Suprapubic skin (tissue), 4 donors: ENCODE results near the gene BTN3A1. TPM values are rescaled to one million over a fixed set of nuclear protein-coding genes. Genes with fewer than 3 reads are reported as not detected.

ENCODE experiments used
- DNase-seq, 2 donors: peaks; one replicate each; pipeline ENCODE4 v3.0.0-alpha.2; 2019; ENCODE audit warnings: low spot score in 2 of 2
- H3K27ac ChIP-seq: fragments of 200-600 bp; sonication (generic); one replicate; pipeline ENCODE4 v1.5.1; 2019
- H3K27me3 ChIP-seq: fragments of 200-600 bp; sonication (generic); one replicate; pipeline ENCODE4 v1.5.1; 2019
- H3K36me3 ChIP-seq: fragments of 200-600 bp; sonication (generic); one replicate; pipeline ENCODE4 v1.5.1; 2019
- H3K4me1 ChIP-seq: fragments of 200-600 bp; sonication (generic); one replicate; pipeline ENCODE4 v1.5.1; 2019
- H3K4me3 ChIP-seq: fragments of 200-600 bp; sonication (generic); one replicate; pipeline ENCODE4 v1.5.1; 2019; ENCODE audit warnings: mild to moderate bottlenecking
- H3K9me3 ChIP-seq: fragments of 200-600 bp; sonication (generic); one replicate; pipeline ENCODE4 v1.5.1; 2019
- CTCF ChIP-seq, 2 donors: fragments of 200-600 bp in 1 of 2; fragments of 450-650 bp in 1 of 2; sonication (generic) in 1 of 2; IDR thresholded peaks; one replicate each; pipeline ENCODE4 v1.5.1; 2016 to 2019; ENCODE audit warnings: antibody characterized with exemption in 2 of 2, mild to moderate bottlenecking in 1 of 2, moderate library complexity in 1 of 2
- EP300 ChIP-seq: sonication (generic); formaldehyde crosslinking; IDR thresholded peaks from one replicate; pipeline ENCODE4 v1.6.1; 2017; ENCODE audit warnings: antibody characterized with exemption
- POLR2A ChIP-seq, 2 donors: fragments of 450-650 bp; IDR thresholded peaks; one replicate each; pipeline ENCODE4 v1.6.1; 2017; ENCODE audit warnings: antibody characterized with exemption in 2 of 2, mild to moderate bottlenecking in 2 of 2, moderate library complexity in 2 of 2
- POLR2AphosphoS5 ChIP-seq, 3 donors: sonication (generic); formaldehyde crosslinking; IDR thresholded peaks; one replicate each; pipeline ENCODE4 v1.6.1; 2017; ENCODE audit warnings: antibody characterized with exemption in 3 of 3
- WGBS: methylation state at CpG from one replicate; pipeline ENCODE4 v1.1.5; 2018; 5-methylcytosine and 5-hydroxymethylcytosine counted together
- total RNA-seq, 4 donors: library from RNA; depleted of rRNA; stranded (reverse); fragments of >200 nt; gene quantifications; one replicate each; pipeline ENCODE4 v1.1.0, GENCODE V29; 2016

BTN3A1 gene
- total RNA-seq, 4 donors from 2014 or later = 11.4 to 28.1 (median 14.5) TPM

- H3K4me1 ChIP-seq = peaks cover 32% of the 10 kb centered on the region
- 20% methylated on average over 4 of the region's 4 CpGs for WGBS
- H3K27ac ChIP-seq = peak overlapping the region; percentile 85
- H3K36me3 ChIP-seq = no peaks in the 10 kb centered on the region
- H3K4me3 ChIP-seq = peak overlapping the region; percentile 90
- TF ChIP-seq POLR2A (IDR thresholded peaks at IDR 0.05) (no peak), CTCF (IDR thresholded peaks at IDR 0.05) (no peak)
- DNase-seq = no peak
- H3K9me3 ChIP-seq = no peaks in the 10 kb centered on the region
- no peaks in the 10 kb centered on the region for H3K27me3 ChIP-seq
These were observed 18.7 kb downstream of the BTN3A1 start for GRCh38 chr6:26420688-26421171.

- Histone ChIP-seq H3K4me3 (peak overlapping the region; percentile 90), H3K36me3 (peaks cover 2% of the 10 kb centered on the region), H3K9me3 (no peaks in the 10 kb centered on the region), H3K27me3 (no peaks in the 10 kb centered on the region), H3K27ac (peak overlapping the region; percentile 85), H3K4me1 (peaks cover 32% of the 10 kb centered on the region)
- no peak for TF ChIP-seq EP300
- no peak for TF ChIP-seq POLR2A (IDR thresholded peaks at IDR 0.05)
- no peak for TF ChIP-seq POLR2AphosphoS5 (IDR thresholded peaks at IDR 0.05)
- no peak for TF ChIP-seq CTCF (IDR thresholded peaks at IDR 0.05)
- WGBS = 1% methylated on average over 29 of the region's 31 CpGs
- peak; percentile 76 to 87 for DNase-seq
These were observed 19.4 kb downstream of the BTN3A1 start for GRCh38 chr6:26421259-26422144.

GRCh38 chr6:26422329-26422728 lies 20.3 kb downstream of the BTN3A1 start:
- no peak for DNase-seq
- peaks cover 32% of the 10 kb centered on the region for H3K4me1 ChIP-seq
- H3K9me3 ChIP-seq = no peaks in the 10 kb centered on the region
- H3K4me3 ChIP-seq = peak overlapping the region; percentile 90
- H3K27ac ChIP-seq = no peak overlapping the region
- peaks cover 3% of the 10 kb centered on the region for H3K36me3 ChIP-seq
- no peak for TF ChIP-seq CTCF (IDR thresholded peaks at IDR 0.05)
- TF ChIP-seq POLR2AphosphoS5 (IDR thresholded peaks at IDR 0.05) = no peak
- no peak for TF ChIP-seq POLR2A (IDR thresholded peaks at IDR 0.05)
- TF ChIP-seq EP300 = no peak
- no peaks in the 10 kb centered on the region for H3K27me3 ChIP-seq
- 92% methylated on average over 3 of the region's 3 CpGs for WGBS

DNA sequence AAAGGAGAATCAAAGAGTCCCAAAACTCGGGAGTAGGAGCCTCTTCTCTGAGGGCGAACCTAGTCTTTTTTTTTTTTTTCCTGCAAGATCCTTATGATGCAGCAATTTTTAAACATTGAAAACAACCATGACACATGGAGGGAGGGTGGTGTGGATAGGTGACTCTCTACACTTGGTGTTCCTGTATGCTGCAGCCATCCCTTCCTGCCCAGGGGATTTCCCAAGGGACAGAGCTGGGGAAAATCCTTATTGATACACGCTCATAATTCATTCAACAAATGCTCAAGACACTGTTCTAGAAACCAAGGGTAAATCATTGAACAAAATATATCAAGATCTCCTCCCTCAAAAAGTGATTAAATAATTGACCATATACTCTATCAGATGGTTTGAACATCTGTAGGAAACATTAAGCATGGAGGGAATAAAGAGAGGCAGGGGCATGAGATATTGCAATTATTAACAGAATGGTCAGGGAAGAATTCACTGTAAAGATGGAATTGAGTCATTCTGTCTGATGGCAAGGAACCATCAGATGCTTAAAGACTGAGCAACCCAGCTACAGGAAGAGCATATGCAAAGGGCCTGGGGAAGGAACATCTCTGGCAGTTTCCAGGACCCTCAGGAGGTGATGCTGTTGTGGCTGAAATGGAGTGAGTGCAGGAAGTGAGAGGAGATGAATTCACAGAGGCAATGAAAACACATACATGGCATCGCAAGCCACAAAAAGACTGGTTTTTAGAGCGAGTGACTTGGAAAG lies 24.8 kb downstream of the BTN3A1 start:
- Histone ChIP-seq H3K9me3 (no peaks in the 10 kb centered on the region), H3K27me3 (no peaks in the 10 kb centered on the region), H3K27ac (no peak overlapping the region), H3K4me3 (no peak overlapping the region), H3K4me1 (peaks cover 24% of the 10 kb centered on the region), H3K36me3 (peaks cover 14% of the 10 kb centered on the region)
- no peak for DNase-seq
- TF ChIP-seq POLR2A (IDR thresholded peaks at IDR 0.05) (no peak), EP300 (no peak), POLR2AphosphoS5 (IDR thresholded peaks at IDR 0.05) (no peak), CTCF (IDR thresholded peaks at IDR 0.05) (no peak)
- 95% methylated on average over 5 of the region's 5 CpGs for WGBS

- TF ChIP-seq POLR2A (IDR thresholded peaks at IDR 0.05) = no peak
- TF ChIP-seq EP300 = no peak
- no peak for TF ChIP-seq CTCF (IDR thresholded peaks at IDR 0.05)
- TF ChIP-seq POLR2AphosphoS5 (IDR thresholded peaks at IDR 0.05) = no peak
- Histone ChIP-seq H3K36me3 (peaks cover 14% of the 10 kb centered on the region), H3K27ac (no peak overlapping the region), H3K4me3 (no peak overlapping the region), H3K4me1 (peaks cover 19% of the 10 kb centered on the region), H3K27me3 (no peaks in the 10 kb centered on the region), H3K9me3 (no peaks in the 10 kb centered on the region)
- WGBS = 94% methylated on average over 3 of the region's 3 CpGs
- DNase-seq = no peak
These were observed 25.4 kb downstream of the BTN3A1 start for GRCh38 chr6:26427451-26427809.
